Stomach (tissue), 4 donors: ENCODE measurements around the gene HMGN1.

Experiments used
- EP300 ChIP-seq: sonication (generic); formaldehyde crosslinking; IDR thresholded peaks from one replicate; pipeline ENCODE4 v1.6.1; 2017; ENCODE audit warnings: antibody characterized with exemption
- POLR2A ChIP-seq, 4 donors: fragments of 450-650 bp; IDR thresholded peaks; one replicate each; pipeline ENCODE4 v1.6.1; 2016; ENCODE audit warnings: antibody characterized with exemption in 4 of 4, control low read depth in 2 of 4, mild to moderate bottlenecking in 1 of 4, moderate library complexity in 1 of 4
- TF ChIP-seq, protein P1 (sequence below), 7 experiments: fragments of 450-650 bp in 4 of 7; fragments of 200-600 bp in 3 of 7; sonication (generic) in 3 of 7; IDR thresholded peaks; one replicate each; pipeline ENCODE4 v1.5.1; 2016 to 2019; ENCODE audit warnings: antibody characterized with exemption in 7 of 7, control low read depth in 2 of 7, mild to moderate bottlenecking in 1 of 7

DNA sequence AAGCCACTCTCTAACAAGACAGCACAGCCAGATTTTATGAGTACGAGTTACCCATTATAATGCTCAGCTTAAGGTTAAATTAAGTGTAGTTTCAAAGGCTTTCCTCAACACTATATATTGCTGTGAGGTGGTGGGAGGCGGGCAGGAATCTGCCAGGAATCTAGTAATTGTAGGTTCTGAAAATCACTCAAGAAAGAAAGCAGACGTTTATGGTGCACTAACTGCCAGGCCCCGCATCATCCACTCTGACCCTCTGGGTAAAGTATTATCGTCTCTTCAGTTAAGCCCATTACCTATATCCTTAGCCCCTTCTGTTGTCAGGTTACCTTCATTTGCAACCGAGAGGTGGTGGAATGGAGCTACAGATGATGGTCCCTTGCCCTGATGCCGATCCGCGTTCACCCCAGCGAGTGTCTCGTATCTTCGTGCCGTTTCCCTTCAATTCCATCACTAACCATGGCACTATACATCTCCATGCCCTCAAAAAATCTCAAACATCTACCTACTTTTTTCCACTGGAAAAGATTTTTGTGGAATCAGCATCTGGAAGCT is 12.4 kb downstream of the HMGN1 start:
- no peak for TF ChIP-seq EP300
- no peak for TF ChIP-seq POLR2A (IDR thresholded peaks at IDR 0.05)
- TF ChIP-seq, protein P1, sequence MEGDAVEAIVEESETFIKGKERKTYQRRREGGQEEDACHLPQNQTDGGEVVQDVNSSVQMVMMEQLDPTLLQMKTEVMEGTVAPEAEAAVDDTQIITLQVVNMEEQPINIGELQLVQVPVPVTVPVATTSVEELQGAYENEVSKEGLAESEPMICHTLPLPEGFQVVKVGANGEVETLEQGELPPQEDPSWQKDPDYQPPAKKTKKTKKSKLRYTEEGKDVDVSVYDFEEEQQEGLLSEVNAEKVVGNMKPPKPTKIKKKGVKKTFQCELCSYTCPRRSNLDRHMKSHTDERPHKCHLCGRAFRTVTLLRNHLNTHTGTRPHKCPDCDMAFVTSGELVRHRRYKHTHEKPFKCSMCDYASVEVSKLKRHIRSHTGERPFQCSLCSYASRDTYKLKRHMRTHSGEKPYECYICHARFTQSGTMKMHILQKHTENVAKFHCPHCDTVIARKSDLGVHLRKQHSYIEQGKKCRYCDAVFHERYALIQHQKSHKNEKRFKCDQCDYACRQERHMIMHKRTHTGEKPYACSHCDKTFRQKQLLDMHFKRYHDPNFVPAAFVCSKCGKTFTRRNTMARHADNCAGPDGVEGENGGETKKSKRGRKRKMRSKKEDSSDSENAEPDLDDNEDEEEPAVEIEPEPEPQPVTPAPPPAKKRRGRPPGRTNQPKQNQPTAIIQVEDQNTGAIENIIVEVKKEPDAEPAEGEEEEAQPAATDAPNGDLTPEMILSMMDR (IDR thresholded peaks at IDR 0.05), result no peak
